ENCODE measurements around the gene RMI2.

Gene RMI2

DNA sequence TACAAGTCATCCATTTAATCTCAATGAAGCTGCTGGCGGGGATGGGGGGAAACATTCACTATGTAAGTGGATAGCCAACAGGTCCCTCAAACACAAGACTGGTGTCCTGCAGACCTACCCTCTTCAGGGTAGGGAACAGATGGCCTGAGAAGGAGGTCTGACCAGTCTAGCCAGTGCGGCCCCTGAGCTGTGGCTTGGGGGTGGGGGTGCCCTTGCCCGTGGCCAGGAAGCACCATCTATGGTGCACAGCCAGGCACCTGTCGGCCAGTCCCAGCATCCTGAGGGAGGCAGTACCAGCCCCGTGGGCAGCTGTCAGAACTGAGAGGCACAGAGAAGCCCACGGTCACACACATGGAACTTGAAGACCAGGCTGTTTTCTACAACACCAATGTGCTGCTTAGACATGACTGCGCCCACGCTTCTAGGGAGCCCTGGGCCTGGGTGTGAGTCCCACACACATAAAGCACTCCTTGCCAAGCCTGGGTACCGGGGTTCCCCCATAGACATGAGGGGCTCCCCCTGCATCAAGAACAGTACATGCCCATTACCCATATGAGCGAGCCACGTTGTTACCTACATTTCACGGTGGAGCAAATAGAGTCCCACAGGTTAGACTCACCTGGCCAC lies 40.9 kb downstream of the RMI2 start:
- no peak for DNase-seq

GRCh38 chr16:11386791-11387546 lies 41.7 kb downstream of the RMI2 start:
- DNase-seq, result no peak

GRCh38 chr16:11389083-11389482 lies 43.8 kb downstream of the RMI2 start:
- no peak for DNase-seq

DNA sequence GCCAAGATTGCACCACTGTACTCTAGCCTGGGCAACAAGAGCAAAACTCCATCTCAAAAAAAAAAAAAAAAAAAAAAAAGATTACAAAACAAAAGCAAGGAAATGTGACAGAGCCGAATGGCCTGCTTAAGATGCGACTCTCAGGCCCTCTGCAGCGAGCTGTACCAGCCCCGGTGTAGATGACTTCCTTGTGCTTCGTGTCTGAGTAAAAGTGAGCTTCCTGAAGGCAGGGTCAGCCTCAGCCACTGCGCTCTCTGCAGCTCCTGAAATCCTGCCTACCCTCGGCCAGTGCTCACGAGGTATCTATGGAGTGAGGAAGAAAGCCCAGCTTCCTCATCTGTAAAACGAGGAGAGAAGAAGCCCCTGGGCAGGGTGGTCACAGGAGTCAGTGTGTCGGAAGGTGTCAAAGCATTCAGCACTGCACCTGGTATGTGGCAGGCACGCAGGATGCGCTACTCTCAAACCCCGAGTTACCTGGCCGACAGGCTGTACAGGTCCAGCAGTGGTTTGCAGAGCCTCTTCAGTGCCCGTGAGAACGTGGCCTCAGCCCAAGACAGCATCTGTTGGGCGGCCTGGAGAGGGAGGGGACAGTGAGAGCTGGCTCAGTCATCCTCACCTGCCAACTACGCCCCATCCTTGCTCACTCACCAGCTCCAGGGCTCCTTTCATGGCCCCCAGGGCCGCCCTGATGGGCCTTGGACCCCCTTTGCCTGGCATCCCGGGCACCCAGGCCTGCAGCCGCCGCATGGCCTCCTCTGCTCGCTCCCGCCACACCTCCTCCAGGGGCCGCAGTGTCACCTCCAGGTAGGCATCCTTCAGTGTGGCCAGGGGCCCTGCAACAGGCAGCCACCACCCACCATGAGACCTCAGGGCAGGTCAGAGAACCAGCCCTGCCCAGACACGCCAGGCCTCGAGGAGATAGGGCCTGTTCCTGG lies 44.6 kb downstream of the RMI2 start:
- DNase-seq, result no peak

GRCh38 chr16:11390573-11391495 lies 45.6 kb downstream of the RMI2 start:
- DNase-seq, result no peak

DNA sequence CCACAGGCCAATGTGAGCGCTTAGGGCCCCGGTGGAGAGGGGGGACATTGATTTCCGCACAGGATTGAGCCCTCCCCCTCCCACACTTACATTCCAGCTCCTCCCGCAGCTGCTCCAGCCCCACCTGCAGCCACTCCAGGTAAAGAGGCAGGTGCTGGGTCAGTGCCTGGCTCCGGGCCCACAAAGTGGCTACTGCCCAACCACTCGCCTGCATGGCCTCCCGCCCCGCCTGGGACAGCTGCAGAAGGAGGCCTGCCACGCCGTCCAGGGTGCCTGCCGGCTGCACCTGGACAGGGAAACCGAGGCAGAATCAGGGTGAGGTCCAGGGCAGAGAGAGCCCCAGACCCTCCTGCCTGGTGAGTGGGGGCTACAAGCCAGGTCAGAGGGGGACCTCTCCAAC lies 46.3 kb downstream of the RMI2 start:
- no peak for DNase-seq

- no peak for DNase-seq
These were observed 46.9 kb downstream of the RMI2 start for GRCh38 chr16:11392041-11392581.

GRCh38 chr16:11393366-11393765 lies 48.1 kb downstream of the RMI2 start:
- no peak for DNase-seq

DNA sequence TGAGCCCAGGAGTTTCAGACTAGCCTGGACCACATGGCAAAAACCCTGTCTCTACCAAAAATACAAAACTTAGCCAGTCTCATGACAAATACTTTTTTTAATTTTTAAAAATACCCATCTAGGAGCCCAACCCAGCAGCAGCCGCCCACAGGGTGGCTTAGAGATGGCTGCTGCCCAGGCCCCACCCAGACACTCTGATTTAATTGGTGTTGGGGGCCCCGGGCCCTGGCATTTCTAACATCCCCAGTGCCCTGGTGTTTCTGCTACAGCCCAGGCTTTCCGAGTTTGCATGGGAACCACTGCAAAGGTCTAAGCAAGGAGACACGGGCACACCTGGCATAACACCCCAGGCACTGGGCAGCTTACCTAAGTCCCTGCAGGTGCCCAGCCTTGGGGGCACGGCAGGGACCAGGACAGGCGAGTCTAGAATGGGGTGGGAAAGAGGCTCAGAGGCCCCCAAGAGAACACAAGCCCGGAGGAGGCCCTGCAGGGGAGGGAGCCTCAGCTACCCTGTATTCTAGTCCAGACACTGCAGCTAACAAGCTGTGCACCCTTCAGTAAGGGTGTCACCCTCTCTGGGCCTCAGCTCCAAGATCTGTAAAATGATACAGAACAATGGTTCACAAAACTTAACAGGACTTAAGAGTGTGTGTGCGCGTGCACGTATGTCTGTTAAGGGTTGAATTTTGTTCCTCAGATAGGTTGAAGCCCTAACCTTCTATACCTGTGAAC lies 48.8 kb downstream of the RMI2 start:
- no peak for DNase-seq

DNA sequence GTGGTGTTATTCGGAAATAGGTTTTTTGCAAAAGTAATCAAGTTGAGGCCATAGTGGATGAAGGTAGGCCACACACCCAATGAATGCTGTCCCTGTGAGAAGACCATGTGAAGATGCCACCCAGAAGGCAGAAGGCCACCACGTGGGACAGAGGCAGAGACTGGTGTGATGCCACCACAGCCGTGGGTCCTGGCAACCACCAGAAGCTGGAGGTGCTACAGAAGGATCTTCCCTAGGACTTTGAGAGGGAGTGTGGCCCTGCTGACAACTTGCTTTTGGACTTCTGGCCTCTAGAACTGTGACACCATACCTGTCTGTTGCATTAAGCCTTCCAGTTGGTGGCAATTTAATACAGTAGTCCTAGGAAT lies 49.3 kb downstream of the RMI2 start:
- no peak for DNase-seq

GRCh38 chr16:11395008-11395948 lies 50.0 kb downstream of the RMI2 start:
- no peak for DNase-seq

DNA sequence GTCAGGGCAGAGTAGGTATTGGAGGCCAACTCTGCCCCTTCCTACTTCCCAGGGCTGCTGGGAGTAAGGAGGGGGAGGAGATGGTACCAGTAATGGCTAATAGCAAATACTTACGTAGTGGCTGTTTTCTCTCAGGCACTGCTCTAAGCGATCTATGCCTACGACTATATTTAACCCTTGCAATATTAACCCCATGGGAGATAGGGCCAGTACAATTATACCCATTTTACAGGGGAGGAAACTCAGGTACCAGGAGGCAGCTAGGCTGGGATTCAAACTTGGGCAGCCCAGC lies 50.6 kb downstream of the RMI2 start:
- no peak for DNase-seq

- DNase-seq, result peak; percentile 67
These were observed 51.2 kb downstream of the RMI2 start for GRCh38 chr16:11396241-11397048.

GRCh38 chr16:11398136-11398535 lies 52.9 kb downstream of the RMI2 start:
- no peak for DNase-seq

DNA sequence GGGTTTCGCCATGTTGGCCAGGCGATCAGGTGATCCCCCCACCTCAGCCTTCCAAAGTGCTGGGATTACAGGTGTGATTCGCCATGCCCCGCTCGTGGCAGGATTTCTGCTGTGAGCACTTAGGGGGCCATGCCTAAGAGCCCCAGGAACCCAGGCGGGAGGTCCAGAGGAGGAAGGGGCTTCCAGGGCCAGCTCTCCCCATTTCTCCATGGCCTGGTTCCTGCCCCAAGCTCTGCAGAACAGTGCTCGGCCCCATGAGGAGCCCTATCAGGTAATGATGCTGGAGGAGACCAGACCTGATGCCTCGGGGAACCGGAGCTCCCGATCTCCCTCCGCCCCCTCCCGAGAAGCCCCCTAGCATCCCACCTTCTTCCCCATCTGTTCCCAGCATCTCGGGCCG lies 53.6 kb downstream of the RMI2 start:
- DNase-seq, result no peak

DNA sequence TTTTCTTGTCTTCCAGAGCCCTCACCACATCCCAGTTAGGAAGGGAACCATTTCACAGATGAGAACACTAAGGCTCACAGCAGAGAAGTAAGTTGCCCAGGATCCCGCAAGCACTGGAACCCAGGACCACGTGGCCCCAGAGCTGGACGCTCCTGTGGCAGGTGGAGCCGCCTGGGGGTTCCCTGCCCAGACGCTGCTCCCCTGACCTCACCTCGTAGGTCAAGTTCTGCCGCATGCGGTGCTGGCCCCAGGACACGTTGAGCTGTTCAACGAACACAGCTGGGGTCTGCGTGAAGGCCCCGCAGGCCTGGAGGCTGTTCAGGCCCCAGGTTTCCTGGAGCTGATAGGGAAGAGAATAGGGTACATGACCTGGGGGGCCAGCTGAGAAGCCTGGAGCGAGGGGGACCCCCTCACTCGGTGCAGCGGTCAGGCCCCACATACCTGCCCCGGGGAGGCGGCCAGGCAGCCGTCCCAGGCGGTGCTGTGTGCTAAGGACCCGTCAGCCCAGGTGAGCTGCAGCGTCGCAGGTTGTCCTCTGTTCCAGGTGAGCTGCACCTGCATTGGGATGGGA lies 54.1 kb downstream of the RMI2 start:
- no peak for DNase-seq

- DNase-seq, result no peak
These were observed 54.8 kb downstream of the RMI2 start for GRCh38 chr16:11400076-11400475.
